Measurements from ENCODE around the gene HERC2.
"Not testable (repeated sequence)": the region's sequence is repeated elsewhere in the genome, so short reads cannot be mapped to it uniquely, and the experiment has no call there.

The HERC2 gene

GRCh38 chr15:28246605-28247004 lies 75.4 kb downstream of the HERC2 start:
- H3K36me3 ChIP-seq = peaks cover 87% of the 10 kb centered on the region
- H3K9me3 ChIP-seq = peaks cover 28% of the 10 kb centered on the region
- H3K9ac ChIP-seq = no peak overlapping the region
- H3K4me2 ChIP-seq = no peak overlapping the region
- no peak for TF ChIP-seq Cebpa-rat (IDR thresholded peaks at IDR 0.05)
- H3K27me3 ChIP-seq = no peaks in the 10 kb centered on the region
- no peak overlapping the region for H3K27ac ChIP-seq
- H4K20me1 ChIP-seq = no peaks in the 10 kb centered on the region
- no peaks in the 10 kb centered on the region for H3K4me1 ChIP-seq
- H3K4me3 ChIP-seq = no peak overlapping the region

- Histone ChIP-seq H3K27ac (no peak overlapping the region), H3K4me2 (no peak overlapping the region), H3K4me3 (no peak overlapping the region), H3K9me3 (peaks cover 24% of the 10 kb centered on the region), H3K4me1 (no peaks in the 10 kb centered on the region), H3K9ac (no peak overlapping the region), H3K27me3 (no peaks in the 10 kb centered on the region), H3K36me3 (peaks cover 86% of the 10 kb centered on the region), H4K20me1 (no peaks in the 10 kb centered on the region)
- TF ChIP-seq Cebpa-rat (IDR thresholded peaks at IDR 0.05) = no peak
These were observed 78.1 kb downstream of the HERC2 start for GRCh38 chr15:28243901-28244300.

DNA sequence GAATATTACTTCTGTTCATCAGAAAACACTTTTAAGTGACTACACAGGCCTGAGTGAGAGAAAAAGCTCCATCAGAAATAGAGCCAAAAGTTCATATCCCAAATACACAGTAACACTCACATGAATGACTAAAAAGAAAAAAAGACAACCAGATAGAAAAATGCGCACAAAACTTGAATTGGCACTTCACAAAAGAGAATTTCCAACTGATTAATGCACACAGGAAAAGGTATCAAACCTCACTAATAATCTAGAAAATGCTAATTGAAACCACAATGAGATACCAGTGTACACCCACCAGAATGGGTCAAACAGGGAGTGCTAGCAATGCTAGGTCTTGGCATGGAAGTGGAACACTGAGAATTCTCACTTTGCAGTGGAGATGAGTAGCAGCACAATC lies 78.6 kb downstream of the HERC2 start:
- Histone ChIP-seq H3K27me3 (no peaks in the 10 kb centered on the region), H3K4me3 (no peak overlapping the region), H3K36me3 (peaks cover 85% of the 10 kb centered on the region), H3K9ac (no peak overlapping the region), H3K9me3 (peaks cover 24% of the 10 kb centered on the region), H3K4me1 (no peaks in the 10 kb centered on the region), H4K20me1 (no peaks in the 10 kb centered on the region), H3K4me2 (no peak overlapping the region), H3K27ac (no peak overlapping the region)
- no peak for TF ChIP-seq Cebpa-rat (IDR thresholded peaks at IDR 0.05)

GRCh38 chr15:28238296-28238695 lies 83.7 kb downstream of the HERC2 start:
- not testable (repeated sequence) for H3K9me3 ChIP-seq, H3K4me3 ChIP-seq, H3K27me3 ChIP-seq, H3K4me2 ChIP-seq, H4K20me1 ChIP-seq, H3K9ac ChIP-seq, H3K27ac ChIP-seq, H3K4me1 ChIP-seq
- peaks cover 63% of the 10 kb centered on the region for H3K36me3 ChIP-seq

DNA sequence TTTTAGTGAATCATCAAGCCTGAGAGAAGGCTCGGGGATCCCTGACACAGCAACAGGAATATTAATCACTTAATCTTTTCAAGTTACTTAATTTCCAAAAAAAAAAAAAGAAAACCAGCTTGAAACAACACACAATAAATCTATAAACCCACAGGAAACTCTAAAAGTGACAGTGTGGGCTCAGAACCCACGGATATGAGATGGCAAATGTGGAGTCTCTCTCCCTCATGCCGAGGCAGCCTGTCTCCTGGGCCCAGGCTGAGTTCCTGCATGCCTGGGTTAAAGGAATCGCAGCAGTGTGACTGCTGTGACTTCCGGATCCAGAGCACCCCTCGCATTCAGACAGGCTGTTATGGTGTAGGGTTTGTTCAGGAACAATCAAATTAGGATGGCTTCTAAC lies 90.2 kb downstream of the HERC2 start:
- Histone ChIP-seq H3K4me1 (peaks cover 12% of the 10 kb centered on the region), H3K36me3 (peaks cover 44% of the 10 kb centered on the region), H3K27ac (peak overlapping the region; percentile 53; the same call in 1 of the 2 replicates), H3K4me2 (peak overlapping the region; percentile 53)
- H3K4me3 ChIP-seq, H3K9ac ChIP-seq, H3K27me3 ChIP-seq, H4K20me1 ChIP-seq, H3K9me3 ChIP-seq: not testable (repeated sequence)

DNA sequence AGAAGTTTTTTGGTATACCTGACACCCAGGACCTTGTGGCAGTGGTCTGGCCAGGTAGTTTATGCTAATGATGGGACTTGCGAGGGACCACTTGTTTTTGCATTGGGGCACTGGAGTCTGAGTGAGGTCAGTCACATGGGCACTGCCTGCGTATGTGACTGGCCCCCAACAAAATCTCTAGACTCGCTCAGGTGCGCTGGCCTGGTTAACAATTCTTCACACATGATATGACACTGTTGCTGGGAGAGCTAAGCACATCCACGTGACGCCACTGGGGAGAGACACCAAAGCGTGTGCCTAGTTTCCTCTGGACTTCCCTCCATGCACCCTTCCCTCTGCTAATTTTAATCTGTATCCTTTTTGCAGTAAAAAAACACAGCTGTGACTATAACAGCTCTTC lies 90.6 kb downstream of the HERC2 start:
- Histone ChIP-seq H3K4me2 (peak overlapping the region; percentile 53), H3K27ac (peak overlapping the region; percentile 53; the same call in 1 of the 2 replicates), H3K36me3 (peaks cover 45% of the 10 kb centered on the region), H3K4me1 (peaks cover 12% of the 10 kb centered on the region)
- H4K20me1 ChIP-seq, H3K27me3 ChIP-seq, H3K9ac ChIP-seq, H3K4me3 ChIP-seq, H3K9me3 ChIP-seq: not testable (repeated sequence)

DNA sequence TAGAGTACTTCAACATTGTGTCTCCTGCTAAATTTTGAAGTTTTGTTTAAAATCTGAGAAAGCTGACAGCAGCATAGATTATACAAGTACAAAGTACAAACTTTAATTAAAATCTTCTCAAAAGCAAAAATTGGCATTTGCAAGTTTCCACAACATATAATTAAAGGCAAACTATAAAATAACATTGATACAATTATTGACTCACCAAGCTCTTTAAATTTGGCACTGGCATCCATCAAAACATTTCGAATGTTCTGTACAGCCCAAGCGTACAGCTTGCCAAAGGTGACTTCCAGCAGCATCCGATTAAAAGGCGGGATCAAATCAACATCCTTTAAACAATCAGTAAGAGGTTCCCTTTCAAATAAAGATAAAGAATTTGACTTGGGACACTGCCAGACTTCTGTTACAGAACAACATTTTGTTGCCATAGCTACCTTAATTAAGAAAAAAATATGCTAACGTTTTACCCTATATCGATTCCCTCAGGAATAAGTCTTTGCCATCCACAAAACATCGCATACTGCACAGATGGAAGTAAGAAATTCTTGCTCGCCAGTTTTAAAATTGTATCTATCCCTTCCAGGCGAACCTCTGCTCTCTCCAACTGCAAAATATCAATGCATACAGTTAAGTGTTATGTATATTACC lies 92.9 kb downstream of the HERC2 start:
- H3K4me2 ChIP-seq, H3K9ac ChIP-seq, H3K4me3 ChIP-seq, H4K20me1 ChIP-seq, H3K27me3 ChIP-seq, H3K9me3 ChIP-seq, H3K27ac ChIP-seq: not testable (repeated sequence)
- Histone ChIP-seq H3K36me3 (peaks cover 44% of the 10 kb centered on the region), H3K4me1 (peaks cover 12% of the 10 kb centered on the region)

DNA sequence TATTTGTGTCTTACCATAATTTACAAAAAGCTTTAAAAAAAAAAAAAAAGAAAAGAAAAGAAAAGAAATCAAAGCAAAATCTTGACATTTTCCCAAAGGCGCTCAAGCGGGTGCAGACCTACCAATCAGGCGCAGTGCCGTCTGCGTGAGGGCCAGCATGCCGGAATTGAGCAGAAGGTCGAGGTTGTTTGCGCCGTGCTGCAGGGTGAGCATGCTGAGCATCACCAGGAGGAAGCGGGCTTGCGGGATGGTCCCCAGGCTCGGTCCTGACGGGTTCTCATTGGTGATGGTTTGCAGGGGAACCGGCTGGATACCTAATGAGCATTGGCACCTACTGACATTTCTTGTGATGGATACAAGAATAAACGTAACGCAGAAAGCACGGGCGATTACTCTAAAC lies 93.9 kb downstream of the HERC2 start:
- Histone ChIP-seq H3K9me3 (no peaks in the 10 kb centered on the region), H3K4me3 (no peak overlapping the region), H3K27me3 (no peaks in the 10 kb centered on the region), H3K9ac (no peak overlapping the region), H3K4me2 (no peak overlapping the region), H4K20me1 (no peaks in the 10 kb centered on the region), H3K4me1 (peaks cover 12% of the 10 kb centered on the region), H3K27ac (no peak overlapping the region), H3K36me3 (peaks cover 46% of the 10 kb centered on the region)
- no peak for TF ChIP-seq Cebpa-rat (IDR thresholded peaks at IDR 0.05)

- H4K20me1 ChIP-seq, H3K9me3 ChIP-seq, H3K27ac ChIP-seq, H3K4me3 ChIP-seq, H3K9ac ChIP-seq, H3K4me2 ChIP-seq, H3K27me3 ChIP-seq: not testable (repeated sequence)
- H3K4me1 ChIP-seq = peaks cover 12% of the 10 kb centered on the region
- H3K36me3 ChIP-seq = peaks cover 54% of the 10 kb centered on the region
These were observed 94.7 kb downstream of the HERC2 start for GRCh38 chr15:28227303-28227702.

GRCh38 chr15:28222612-28223011 lies 99.4 kb downstream of the HERC2 start:
- not testable (repeated sequence) for H4K20me1 ChIP-seq, H3K27ac ChIP-seq, H3K9me3 ChIP-seq, H3K27me3 ChIP-seq, H3K4me3 ChIP-seq, H3K4me1 ChIP-seq, H3K9ac ChIP-seq, H3K4me2 ChIP-seq
- H3K36me3 ChIP-seq = peaks cover 67% of the 10 kb centered on the region

- peaks cover 58% of the 10 kb centered on the region for H3K36me3 ChIP-seq
- H3K27ac ChIP-seq, H3K9me3 ChIP-seq, H3K4me1 ChIP-seq, H3K4me2 ChIP-seq, H3K27me3 ChIP-seq, H3K4me3 ChIP-seq, H3K9ac ChIP-seq, H4K20me1 ChIP-seq: not testable (repeated sequence)
These were observed 100.3 kb downstream of the HERC2 start for GRCh38 chr15:28221696-28222095.
